ENCODE measurements around the gene EPHA4. TPM values are rescaled to one million over a fixed set of nuclear protein-coding genes. Genes with fewer than 3 reads are reported as not detected.

EPHA4 gene
- total RNA-seq, 1 experiment from 2014 or later, result 3.3 TPM

- Histone ChIP-seq H3K79me2 (ENCODE audit: low read length) (no peaks in the 10 kb centered on the region), H3K4me1 (ENCODE audit: insufficient read depth, low read length) (no peaks in the 10 kb centered on the region), H3K27ac (ENCODE audit: low read length) (no peak overlapping the region), H3K9me3 (ENCODE audit: low read length) (no peaks in the 10 kb centered on the region), H3F3A (ENCODE audit: low read length, unreplicated experiment) (no peaks in the 10 kb centered on the region), H3K9ac (ENCODE audit: low read length) (no peak overlapping the region), H3K36me3 (ENCODE audit: low read depth, low read length) (no peaks in the 10 kb centered on the region), H3K4me2 (ENCODE audit: low read length) (no peak overlapping the region), H4K20me1 (ENCODE audit: low read length) (no peaks in the 10 kb centered on the region), H3K9me2 (replicated peaks; ENCODE audit: low read length) (no peaks in the 10 kb centered on the region), H2AFZ (ENCODE audit: low read length) (no peak overlapping the region), H3K4me3 (ENCODE audit: low read length) (no peak overlapping the region), H3K27me3 (ENCODE audit: low read length) (no peaks in the 10 kb centered on the region)
- ChIA-PET CTCF (no interaction called here), POLR2A (ENCODE audit: unreplicated experiment) (no interaction called here)
- TF ChIP-seq EZH2 (IDR thresholded peaks at IDR 0.05; ENCODE audit: low read length, unreplicated experiment) (no peak), EZH2phosphoT487 (IDR thresholded peaks at IDR 0.05; ENCODE audit: borderline replicate concordance, low read length) (no peak)
- TF ChIP-seq, protein P1, sequence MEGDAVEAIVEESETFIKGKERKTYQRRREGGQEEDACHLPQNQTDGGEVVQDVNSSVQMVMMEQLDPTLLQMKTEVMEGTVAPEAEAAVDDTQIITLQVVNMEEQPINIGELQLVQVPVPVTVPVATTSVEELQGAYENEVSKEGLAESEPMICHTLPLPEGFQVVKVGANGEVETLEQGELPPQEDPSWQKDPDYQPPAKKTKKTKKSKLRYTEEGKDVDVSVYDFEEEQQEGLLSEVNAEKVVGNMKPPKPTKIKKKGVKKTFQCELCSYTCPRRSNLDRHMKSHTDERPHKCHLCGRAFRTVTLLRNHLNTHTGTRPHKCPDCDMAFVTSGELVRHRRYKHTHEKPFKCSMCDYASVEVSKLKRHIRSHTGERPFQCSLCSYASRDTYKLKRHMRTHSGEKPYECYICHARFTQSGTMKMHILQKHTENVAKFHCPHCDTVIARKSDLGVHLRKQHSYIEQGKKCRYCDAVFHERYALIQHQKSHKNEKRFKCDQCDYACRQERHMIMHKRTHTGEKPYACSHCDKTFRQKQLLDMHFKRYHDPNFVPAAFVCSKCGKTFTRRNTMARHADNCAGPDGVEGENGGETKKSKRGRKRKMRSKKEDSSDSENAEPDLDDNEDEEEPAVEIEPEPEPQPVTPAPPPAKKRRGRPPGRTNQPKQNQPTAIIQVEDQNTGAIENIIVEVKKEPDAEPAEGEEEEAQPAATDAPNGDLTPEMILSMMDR (conservative IDR thresholded peaks at IDR 0.05; ENCODE audit: low read depth, low read length), result no peak
- intact Hi-C loops (cut with micrococcal nuclease), result no loop called here
- ATAC-seq (peak; percentile 57), DNase-seq (peak; percentile 22)
- no TSS peak for BruUV-seq (replicated peaks)
Observed at GRCh38 chr2:221502270-221503010, 69.7 kb downstream of the EPHA4 start.

DNA sequence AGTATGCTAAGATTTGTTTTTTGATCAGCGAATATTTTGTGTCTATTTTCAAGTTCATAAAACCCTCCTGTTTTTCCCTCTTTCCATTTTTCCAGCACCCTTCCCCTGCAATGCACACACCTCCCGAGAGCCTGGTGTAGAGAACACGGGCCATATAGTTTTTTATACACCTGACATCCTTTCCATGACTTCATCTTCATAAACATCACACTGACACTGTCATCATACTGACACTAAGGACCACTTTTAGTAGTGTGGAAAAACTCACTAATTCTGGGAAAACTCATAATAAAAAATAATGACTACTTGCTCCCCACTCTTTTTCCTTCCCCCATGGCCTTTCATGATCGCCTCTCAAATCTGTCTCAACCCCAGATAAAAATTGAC lies 70.2 kb downstream of the EPHA4 start:
- POLR2A ChIA-PET (ENCODE audit: unreplicated experiment), result interaction anchor here (0.7 kb wide), 1 partner anchor 989 kb away, joined by 3 read pairs; no protein-coding TSS in a partner anchor
- no peak overlapping the region for H3K4me2 ChIP-seq (ENCODE audit: low read length)
- DNase-seq (no peak), ATAC-seq (no peak)
- no peaks in the 10 kb centered on the region for H3F3A ChIP-seq (ENCODE audit: low read length, unreplicated experiment)
- TF ChIP-seq, protein P1 (conservative IDR thresholded peaks at IDR 0.05; ENCODE audit: low read depth, low read length), result no peak
- TF ChIP-seq EZH2 (IDR thresholded peaks at IDR 0.05; ENCODE audit: low read length, unreplicated experiment) (no peak), EZH2phosphoT487 (IDR thresholded peaks at IDR 0.05; ENCODE audit: borderline replicate concordance, low read length) (no peak)
- no peaks in the 10 kb centered on the region for H4K20me1 ChIP-seq (ENCODE audit: low read length)
- no peak overlapping the region for H2AFZ ChIP-seq (ENCODE audit: low read length)
- intact Hi-C loops (cut with micrococcal nuclease), result no loop called here
- H3K9me2 ChIP-seq (replicated peaks; ENCODE audit: low read length), result no peaks in the 10 kb centered on the region
- H3K36me3 ChIP-seq (ENCODE audit: low read depth, low read length), result no peaks in the 10 kb centered on the region
- no peaks in the 10 kb centered on the region for H3K4me1 ChIP-seq (ENCODE audit: insufficient read depth, low read length)
- no peaks in the 10 kb centered on the region for H3K9me3 ChIP-seq (ENCODE audit: low read length)
- H3K79me2 ChIP-seq (ENCODE audit: low read length), result no peaks in the 10 kb centered on the region
- BruUV-seq (replicated peaks), result no TSS peak
- H3K9ac ChIP-seq (ENCODE audit: low read length), result no peak overlapping the region
- H3K4me3 ChIP-seq (ENCODE audit: low read length), result no peak overlapping the region
- CTCF ChIA-PET, result no interaction called here
- H3K27me3 ChIP-seq (ENCODE audit: low read length), result no peaks in the 10 kb centered on the region
- H3K27ac ChIP-seq (ENCODE audit: low read length), result no peak overlapping the region

- H3K27ac ChIP-seq (ENCODE audit: low read length), result no peak overlapping the region
- CTCF ChIA-PET, result no interaction called here
- no peaks in the 10 kb centered on the region for H3K36me3 ChIP-seq (ENCODE audit: low read depth, low read length)
- H3K4me3 ChIP-seq (ENCODE audit: low read length), result no peak overlapping the region
- no peak overlapping the region for H2AFZ ChIP-seq (ENCODE audit: low read length)
- no peak for DNase-seq
- intact Hi-C loops (cut with micrococcal nuclease), result no loop called here
- no peaks in the 10 kb centered on the region for H3K79me2 ChIP-seq (ENCODE audit: low read length)
- no peaks in the 10 kb centered on the region for H3K9me3 ChIP-seq (ENCODE audit: low read length)
- no peaks in the 10 kb centered on the region for H3K27me3 ChIP-seq (ENCODE audit: low read length)
- no TSS peak for BruUV-seq (replicated peaks)
- TF ChIP-seq, protein P1 (conservative IDR thresholded peaks at IDR 0.05; ENCODE audit: low read depth, low read length), result no peak
- TF ChIP-seq EZH2phosphoT487 (IDR thresholded peaks at IDR 0.05; ENCODE audit: borderline replicate concordance, low read length) (no peak), EZH2 (IDR thresholded peaks at IDR 0.05; ENCODE audit: low read length, unreplicated experiment) (no peak)
- H4K20me1 ChIP-seq (ENCODE audit: low read length), result no peaks in the 10 kb centered on the region
- no peaks in the 10 kb centered on the region for H3F3A ChIP-seq (ENCODE audit: low read length, unreplicated experiment)
- H3K9ac ChIP-seq (ENCODE audit: low read length), result no peak overlapping the region
- POLR2A ChIA-PET (ENCODE audit: unreplicated experiment), result interaction anchor here (0.7 kb wide), 1 partner anchor 988 kb away, joined by 3 read pairs; no protein-coding TSS in a partner anchor
- no peak for ATAC-seq
- H3K4me1 ChIP-seq (ENCODE audit: insufficient read depth, low read length), result no peaks in the 10 kb centered on the region
- H3K4me2 ChIP-seq (ENCODE audit: low read length), result no peak overlapping the region
- H3K9me2 ChIP-seq (replicated peaks; ENCODE audit: low read length), result no peaks in the 10 kb centered on the region
Observed at GRCh38 chr2:221501210-221501882, 70.8 kb downstream of the EPHA4 start.
